Panc1 (cell line): ENCODE results near the gene DHRS4. TPM values are rescaled to one million over a fixed set of nuclear protein-coding genes. Genes with fewer than 3 reads are reported as not detected.

Experiments used
- ATAC-seq: fragments of 200-7000 bp; cut with Tn5 transposase; 2 replicates; pipeline ENCODE4 v1.9.1; 2020; ENCODE audit warnings: mild to moderate bottlenecking, moderate library complexity
- BruUV-seq: library from RNA; stranded (reverse); fragments of 400-500 nt; replicated peaks from 2 replicates; lab custom pipeline; 2021; lab: Mats Ljungman, UMichigan
- CTCF ChIA-PET: fragments of 300-600 bp; sonication (Branson Sonifier 250); formaldehyde crosslinking; loops from one replicate; lab custom pipeline; 2022; ENCODE audit warnings: antibody characterized with exemption; lab: Charles Lee
- POLR2A ChIA-PET: fragments of 300-600 bp; sonication (Branson Sonifier 250); formaldehyde crosslinking; loops from one replicate; lab custom pipeline; 2022; ENCODE audit warnings: antibody characterized with exemption; lab: Charles Lee
- DNase-seq: peaks from one replicate; pipeline ENCODE4 v3.0.0-alpha.2; 2010; ENCODE audit warnings: low read depth, low spot score
- H3K27ac ChIP-seq: 2 replicates; pipeline ENCODE4 v1.5.1; 2011; ENCODE audit warnings: mild to moderate bottlenecking, low read length, inconsistent platforms
- H3K27me3 ChIP-seq: fragments of 200-500 bp; sonication (Bioruptor generic); 2 replicates; pipeline ENCODE4 v1.6.0; 2014; ENCODE audit warnings: low read length, inconsistent platforms; ENCODE audit not compliant: control insufficient read depth, insufficient read depth
- H3K36me3 ChIP-seq: fragments of 200-500 bp; sonication (Bioruptor generic); 2 replicates; pipeline ENCODE4 v1.5.1; 2014; ENCODE audit warnings: inconsistent platforms, mild to moderate bottlenecking, low read length, moderate library complexity; ENCODE audit not compliant: control insufficient read depth, insufficient read depth
- H3K4me1 ChIP-seq: 2 replicates; pipeline ENCODE4 v1.5.1; 2011; ENCODE audit warnings: inconsistent platforms, mild to moderate bottlenecking, low read length, moderate library complexity; ENCODE audit not compliant: control insufficient read depth, insufficient read depth
- H3K4me3 ChIP-seq, 2 experiments: 2 replicates each; pipeline ENCODE4 v1.5.1; 2011 to 2012; ENCODE audit warnings: low read depth in 2 of 2, low read length in 2 of 2, mild to moderate bottlenecking in 2 of 2, inconsistent platforms in 1 of 2, moderate library complexity in 1 of 2
- H3K9me3 ChIP-seq: fragments of 200-500 bp; sonication (Bioruptor generic); 2 replicates; pipeline ENCODE4 v1.5.1; 2014; ENCODE audit warnings: low read depth, mild to moderate bottlenecking, inconsistent platforms, low read length, moderate library complexity; ENCODE audit not compliant: control insufficient read depth, insufficient read depth
- CTCF ChIP-seq: fragments of 450-650 bp; IDR thresholded peaks from 2 replicates; pipeline ENCODE4 v1.5.1; 2017; ENCODE audit warnings: mild to moderate bottlenecking
- POLR2AphosphoS5 ChIP-seq: IDR thresholded peaks from 2 replicates; pipeline ENCODE4 v1.6.1; 2012; ENCODE audit warnings: mild to moderate bottlenecking, low read depth, low read length, moderate library complexity
- REST ChIP-seq, 2 experiments: IDR thresholded peaks; 2 replicates each; pipeline ENCODE4 v1.6.1; 2011 to 2012; ENCODE audit warnings: low read depth in 2 of 2, control low read depth in 1 of 2, low read length in 1 of 2, mild to moderate bottlenecking in 1 of 2, moderate library complexity in 1 of 2; ENCODE audit not compliant: insufficient read depth in 1 of 2
- SIN3A ChIP-seq: IDR thresholded peaks from 2 replicates; pipeline ENCODE4 v1.6.1; 2012; ENCODE audit warnings: low read depth, mild to moderate bottlenecking, low read length, moderate library complexity, borderline replicate concordance; ENCODE audit not compliant: insufficient read depth
- TCF7L2 ChIP-seq: IDR thresholded peaks from 2 replicates; pipeline ENCODE4 v1.6.1; 2011; ENCODE audit warnings: mild to moderate bottlenecking, low read depth, low read length, inconsistent platforms
- in situ Hi-C: cut with HindIII; loops from 2 replicates; pipeline ENCODE4 v1.10.0; 2016; ENCODE audit warnings: low sequenced_read_pairs, low pct_unique_long_range_greater_than_20kb
- intact Hi-C: fragments of 100-400 bp; cut with micrococcal nuclease; formaldehyde crosslinking; loops from one replicate; pipeline ENCODE4 v1.10.0; 2022; ENCODE audit not compliant: unreplicated experiment
- total RNA-seq: library from RNA; stranded (reverse); gene quantifications from one replicate; pipeline ENCODE4 v1.2.1, GENCODE V29; 2021; ENCODE audit not compliant: unreplicated experiment

DHRS4 gene
- total RNA-seq, 1 experiment from 2014 or later: 13.5 TPM

DNA sequence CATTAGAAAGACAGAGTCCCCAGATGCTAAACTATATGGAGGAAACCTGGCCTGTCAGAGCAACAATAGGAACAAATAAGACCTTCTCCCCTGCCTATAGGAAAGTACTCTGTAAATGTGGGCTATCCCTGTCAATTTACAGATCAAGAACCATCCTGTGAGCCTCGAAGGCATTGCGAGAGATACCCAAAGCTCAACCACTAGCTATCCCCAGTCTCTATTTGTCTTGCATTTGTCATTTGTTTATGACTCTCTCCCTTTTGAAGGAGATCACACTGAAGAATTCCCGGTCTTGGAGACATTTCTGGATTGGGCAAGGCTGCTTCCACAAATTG is 42.7 kb upstream of the DHRS4 start:
- Histone ChIP-seq H3K27me3 (no peaks in the 10 kb centered on the region), H3K36me3 (no peaks in the 10 kb centered on the region), H3K27ac (no peak overlapping the region), H3K9me3 (no peaks in the 10 kb centered on the region), H3K4me1 (no peaks in the 10 kb centered on the region), H3K4me3 (no peak overlapping the region)
- no peak for DNase-seq
- BruUV-seq: no TSS peak
- intact Hi-C loops: loop anchor here (2.0 kb wide), 1 partner anchor 184 kb away; no protein-coding TSS in a partner anchor
- ChIA-PET POLR2A (no interaction called here), CTCF (interaction anchor here (0.7 to 1.9 kb wide), 8 partner anchors 12 to 322 kb away, joined by 3 to 23 read pairs (median 8); no protein-coding TSS in a partner anchor)
- in situ Hi-C loops: no loop called here
- peak; percentile 53 for TF ChIP-seq CTCF
- TF ChIP-seq SIN3A: no peak
- TF ChIP-seq POLR2AphosphoS5: no peak
- ATAC-seq: no peak

DNA sequence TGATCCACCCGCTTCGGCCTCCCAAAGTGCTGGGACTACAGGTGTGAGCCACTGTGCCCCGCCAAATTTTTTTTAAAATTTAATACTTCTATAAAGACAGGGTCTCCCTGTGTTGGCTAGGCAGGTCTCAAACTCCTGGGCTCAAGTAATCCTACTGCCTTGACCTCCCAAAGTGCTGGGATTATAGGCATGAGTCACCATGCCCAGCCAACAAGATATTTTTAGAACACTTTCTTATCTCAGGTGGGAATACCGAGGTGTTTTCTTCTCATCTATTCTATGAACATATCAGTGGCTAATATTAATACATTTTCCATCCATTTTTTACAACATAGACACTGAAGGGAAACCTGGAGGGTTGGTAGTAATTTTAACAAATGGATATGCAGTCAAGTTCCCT is 38.0 kb upstream of the DHRS4 start:
- DNase-seq (no peak), ATAC-seq (no peak)
- no TSS peak for BruUV-seq
- Histone ChIP-seq H3K27me3 (no peaks in the 10 kb centered on the region), H3K9me3 (no peaks in the 10 kb centered on the region), H3K4me1 (no peaks in the 10 kb centered on the region), H3K4me3 (no peak overlapping the region), H3K27ac (no peak overlapping the region), H3K36me3 (no peaks in the 10 kb centered on the region)
- in situ Hi-C loops: no loop called here
- TF ChIP-seq REST (IDR thresholded peaks at IDR 0.05; ENCODE audit: insufficient read depth in 1 of 2, low read depth in 2 of 2, low read length in 1 of 2) (no peak), CTCF (no peak), POLR2AphosphoS5 (no peak), TCF7L2 (no peak), SIN3A (no peak)
- intact Hi-C loops: no loop called here
- ChIA-PET POLR2A (no interaction called here), CTCF (no interaction called here)
